Activated CD8-positive, alpha-beta memory T cell treated with anti-CD3 and anti-CD28 coated beads for 4 hours (primary cell): Measurements from ENCODE around the gene SVIL.
"Not testable (repeated sequence)": the region's sequence is repeated elsewhere in the genome, so short reads cannot be mapped to it uniquely, and the experiment has no call there.

Experiments
- DNase-seq, 2 donors: peaks; one replicate each; pipeline ENCODE4 v3.0.0-alpha.2; 2020; ENCODE audit warnings: low read depth in 2 of 2

SVIL gene

DNA sequence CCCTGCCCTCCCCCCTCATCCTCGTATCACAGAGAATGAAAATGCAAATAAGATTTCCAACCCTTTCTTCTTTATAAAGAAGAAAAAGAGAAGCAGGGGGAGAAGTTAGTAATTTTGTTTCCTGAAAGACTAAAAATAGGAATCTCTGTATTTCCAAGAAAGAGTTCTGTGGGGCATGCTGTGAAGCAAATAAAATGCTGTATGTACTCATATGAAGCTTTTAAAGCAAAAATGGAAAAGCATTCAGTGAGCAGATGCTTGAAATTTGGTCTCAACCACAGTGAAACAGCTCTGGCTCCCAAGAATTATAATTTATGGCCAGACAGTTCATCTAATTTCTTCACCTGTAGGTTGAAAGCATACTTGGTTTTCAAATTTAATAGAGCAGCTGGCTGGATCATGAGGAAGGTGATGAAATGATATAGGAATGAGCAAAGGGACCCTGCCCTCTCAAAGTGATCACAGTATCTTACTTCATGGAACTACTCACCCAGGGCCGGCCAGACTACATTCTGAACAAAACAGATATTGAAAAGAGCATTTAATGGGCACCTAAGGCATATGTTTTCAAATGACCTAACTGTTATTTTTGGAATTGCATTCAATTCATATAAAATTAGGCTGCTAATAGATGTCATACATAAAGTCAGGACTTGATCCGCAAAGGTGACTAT, 31.4 kb downstream of the SVIL start:
- no peak for DNase-seq

GRCh38 chr10:29600821-29601220, 34.0 kb downstream of the SVIL start:
- no peak for DNase-seq

- no peak for DNase-seq
These were observed 34.7 kb downstream of the SVIL start for GRCh38 chr10:29600067-29600466.

DNA sequence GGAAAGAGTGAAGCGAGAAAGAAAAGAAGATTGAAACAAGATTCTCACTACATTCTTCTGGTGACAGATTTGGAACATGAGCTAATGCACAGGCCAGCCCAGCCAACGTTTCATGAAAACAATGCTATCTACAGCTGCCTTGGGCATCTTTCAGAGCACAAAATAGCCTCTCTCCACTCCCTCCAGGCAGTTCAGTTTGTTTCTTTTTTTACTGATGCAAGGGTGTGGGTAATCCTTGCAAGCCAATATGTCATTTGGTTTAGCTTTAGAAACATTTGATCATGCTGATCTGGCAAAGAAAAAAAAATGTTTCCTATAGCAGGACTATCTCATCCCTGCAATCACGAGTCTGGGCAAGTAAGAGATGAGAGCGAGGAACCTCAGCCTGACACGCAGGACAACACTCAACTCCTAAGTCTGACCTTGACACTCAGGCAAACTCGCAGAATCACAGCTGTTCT, 35.9 kb downstream of the SVIL start:
- no peak for DNase-seq

DNA sequence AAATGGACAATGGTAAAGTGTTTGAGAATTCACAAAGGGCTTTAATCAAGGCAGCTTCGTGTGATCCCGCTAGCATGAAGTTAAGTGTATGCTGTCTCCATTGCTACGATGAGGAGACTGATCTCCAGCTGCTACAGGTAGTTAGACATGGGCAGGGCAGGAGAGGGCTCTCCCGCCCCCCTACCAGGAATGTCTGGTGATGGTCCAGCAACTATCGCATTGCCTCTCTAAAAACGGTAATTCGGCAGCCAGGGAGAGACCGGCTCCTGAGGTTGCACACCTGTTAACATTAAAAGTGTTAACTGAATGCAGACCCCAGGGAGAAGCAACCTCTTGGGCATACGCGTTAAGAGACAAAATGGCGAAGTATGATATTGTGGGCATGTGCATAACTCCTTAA, 37.9 kb downstream of the SVIL start:
- no peak for DNase-seq

GRCh38 chr10:29596356-29596755, 38.4 kb downstream of the SVIL start:
- no peak for DNase-seq

DNA sequence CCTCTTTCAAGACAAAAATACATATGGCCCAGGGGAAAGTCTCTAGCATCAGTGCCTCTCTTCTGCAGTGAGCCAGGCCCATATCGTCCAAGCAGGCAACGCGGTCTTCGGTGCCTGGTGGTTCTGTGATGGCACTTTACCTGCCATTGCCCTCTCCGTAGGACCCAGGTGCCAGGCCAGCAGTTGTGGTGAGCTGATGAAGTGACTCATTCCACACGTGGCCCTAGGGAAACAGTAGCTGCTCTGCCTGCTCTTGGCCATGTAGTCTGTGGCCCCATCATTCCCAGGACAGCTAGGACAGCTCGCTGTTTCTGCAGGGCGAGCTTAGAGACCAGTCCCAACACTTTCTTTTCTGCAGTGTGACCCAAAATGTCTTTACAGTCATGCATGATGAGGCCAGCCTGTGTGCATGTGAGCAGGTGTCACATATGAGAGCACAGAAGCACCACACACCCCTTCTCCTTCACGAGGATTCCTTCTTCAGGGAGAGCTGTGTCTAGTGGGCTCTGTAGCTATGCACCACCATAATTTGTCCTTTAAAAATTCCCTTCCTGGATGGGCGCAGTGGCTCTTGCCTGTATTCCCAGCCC, 39.0 kb downstream of the SVIL start:
- no peak for DNase-seq

DNA sequence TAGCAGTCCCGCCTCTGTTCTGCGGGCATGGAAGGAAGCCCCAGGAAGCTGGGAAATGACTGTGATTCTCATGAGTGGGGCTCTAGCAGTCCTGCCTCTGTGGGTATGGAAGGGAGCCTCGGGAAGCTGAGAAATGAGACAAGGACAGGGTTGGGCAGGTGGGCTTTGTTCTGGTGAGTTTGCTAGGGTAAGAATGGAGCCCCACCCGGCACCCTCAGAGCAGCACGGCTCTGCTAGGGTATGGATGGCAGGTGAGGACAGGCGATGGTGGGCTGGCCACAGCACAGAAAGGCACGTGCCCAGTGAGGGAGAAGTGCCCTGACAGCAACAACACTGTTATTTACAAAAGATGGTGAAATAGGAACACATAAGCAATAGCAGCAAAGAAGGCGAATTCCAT, 39.6 kb downstream of the SVIL start:
- DNase-seq = no peak

DNA sequence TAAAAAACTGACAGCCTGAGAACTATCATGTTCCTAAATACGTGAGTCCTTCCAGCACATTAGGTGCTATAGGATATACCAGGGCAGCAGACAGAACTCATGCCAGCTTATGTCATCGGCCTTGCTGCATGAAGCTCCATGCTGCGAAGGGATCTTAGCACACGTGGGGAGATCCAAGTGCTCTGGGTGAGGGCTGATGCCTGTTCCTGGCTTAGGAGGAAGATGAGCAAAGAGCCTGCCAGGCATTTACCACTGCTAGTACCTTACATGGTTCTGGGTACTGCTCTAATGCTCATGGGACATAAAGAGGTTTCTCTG, 43.2 kb downstream of the SVIL start:
- no peak for DNase-seq

- DNase-seq = no peak
These were observed 43.7 kb downstream of the SVIL start for GRCh38 chr10:29590915-29591650.

GRCh38 chr10:29588629-29589421, 45.9 kb downstream of the SVIL start:
- DNase-seq = no peak

DNA sequence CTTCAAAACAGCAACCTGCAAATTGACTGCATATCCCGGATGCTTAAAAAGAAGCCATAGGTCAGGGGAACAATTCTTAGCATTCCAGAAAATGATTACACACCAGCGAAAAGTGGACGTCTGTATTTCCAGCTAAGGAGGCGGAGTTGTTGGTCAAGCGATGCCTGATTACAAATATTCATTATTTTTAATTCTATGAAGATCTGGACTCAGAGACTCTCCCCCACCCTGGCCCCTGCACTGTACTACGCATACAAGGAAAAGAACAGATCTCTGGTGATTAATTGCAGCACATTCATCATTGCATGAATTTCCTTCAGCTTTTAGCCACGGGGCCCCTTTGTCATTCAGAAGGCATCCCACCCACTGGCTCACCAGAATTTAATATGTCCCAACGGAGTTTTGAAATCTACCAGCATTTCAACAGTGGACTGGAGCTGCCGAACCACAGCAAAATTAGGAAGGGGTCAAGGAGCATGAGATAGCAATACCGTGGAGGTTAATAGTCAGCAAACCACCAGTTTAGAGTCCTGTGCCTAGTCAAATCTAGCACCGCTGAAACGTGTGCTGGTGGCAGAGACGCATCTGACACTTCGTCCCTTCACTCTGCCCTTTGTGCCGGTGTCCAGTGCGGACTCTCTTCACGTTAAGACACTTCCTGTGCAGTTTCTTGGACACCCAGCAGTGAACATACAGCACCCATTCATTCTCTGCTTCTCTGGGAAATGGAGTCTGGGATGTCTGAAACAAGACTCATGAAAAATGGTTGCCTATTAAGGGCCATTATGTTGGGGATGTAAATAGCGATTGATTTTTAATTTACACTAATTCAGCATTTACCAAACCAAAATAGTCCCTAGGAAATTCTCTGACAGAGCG, 46.8 kb downstream of the SVIL start:
- not testable (repeated sequence) for DNase-seq

GRCh38 chr10:29587102-29587749, 47.5 kb downstream of the SVIL start:
- not testable (repeated sequence) for DNase-seq

DNA sequence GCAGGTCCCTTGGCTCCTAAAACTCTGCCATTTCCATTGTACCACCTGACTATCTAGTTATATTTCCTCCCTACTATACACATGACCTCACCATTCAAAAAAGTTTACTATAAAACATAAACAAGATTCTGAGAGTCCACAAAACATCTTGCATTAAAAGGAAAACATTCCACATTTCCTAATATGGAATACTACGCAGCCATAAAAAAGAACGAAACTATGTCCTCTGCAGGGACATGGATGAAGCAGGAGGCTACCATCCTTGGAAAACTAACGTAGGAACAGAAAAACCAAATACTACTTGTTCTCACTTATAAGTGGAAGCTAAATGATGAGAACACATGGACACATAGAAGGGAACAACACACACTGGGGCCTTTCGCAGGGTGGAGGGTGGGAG, 48.3 kb downstream of the SVIL start:
- DNase-seq = no peak

DNA sequence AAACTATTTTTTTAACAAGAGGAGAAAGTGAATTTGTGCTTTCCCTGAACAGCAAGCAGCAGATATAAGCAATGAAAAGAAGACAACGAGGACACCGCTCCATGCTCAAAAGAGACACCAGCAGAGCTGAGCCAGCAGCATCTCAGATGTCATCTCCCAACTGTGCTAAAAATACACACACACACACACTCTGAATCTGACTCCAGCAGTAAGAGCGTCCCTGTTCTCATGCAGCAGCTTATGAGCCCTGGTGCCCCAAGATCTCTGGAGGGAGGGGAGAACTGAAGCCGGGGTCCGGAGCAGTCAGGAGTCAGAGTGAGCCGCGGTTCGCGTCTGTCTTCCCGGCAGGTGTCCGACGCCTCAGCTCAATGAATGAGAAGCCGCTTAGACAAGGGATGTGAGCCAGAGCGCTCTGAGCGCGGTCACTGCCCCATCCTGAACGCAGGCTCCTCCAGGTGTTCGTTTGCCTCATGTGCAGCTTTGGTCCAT, 49.2 kb downstream of the SVIL start:
- no peak for DNase-seq

- DNase-seq = no peak
These were observed 50.3 kb downstream of the SVIL start for GRCh38 chr10:29584436-29584835.

- no peak for DNase-seq
These were observed 51.1 kb downstream of the SVIL start for GRCh38 chr10:29583674-29584073.

- not testable (repeated sequence) for DNase-seq
These were observed 52.0 kb downstream of the SVIL start for GRCh38 chr10:29582769-29583168.

GRCh38 chr10:29579455-29579970, 55.3 kb downstream of the SVIL start:
- DNase-seq = no peak

GRCh38 chr10:29578457-29578856, 56.3 kb downstream of the SVIL start:
- DNase-seq = no peak
